TTC549 (cell line): ENCODE results near the gene SLC16A13.
"Not testable (repeated sequence)": the region's sequence is repeated elsewhere in the genome, so short reads cannot be mapped to it uniquely, and the experiment has no call there.

Source experiments
- FAIRE-seq: peaks from 2 replicates; lab custom pipeline; 2012; peaks lifted over from hg19 to GRCh38; lab: Jason Lieb, UNC

Gene SLC16A13

GRCh38 chr17:7029659-7030058 lies 6.2 kb upstream of the SLC16A13 start:
- no peak for FAIRE-seq

- FAIRE-seq: no peak
Measured at GRCh38 chr17:7034955-7035590, 742 bp upstream of the SLC16A13 start.

GRCh38 chr17:7038025-7038862 lies 2.4 kb downstream of the SLC16A13 start:
- no peak for FAIRE-seq

- no peak for FAIRE-seq
Measured at GRCh38 chr17:7039832-7040231, 4.0 kb downstream of the SLC16A13 start.

GRCh38 chr17:7041607-7042500 lies 6.0 kb downstream of the SLC16A13 start:
- no peak for FAIRE-seq

- FAIRE-seq: no peak
Measured at GRCh38 chr17:7042501-7043181, 6.8 kb downstream of the SLC16A13 start.

- FAIRE-seq: no peak
Measured at GRCh38 chr17:7043182-7043496, 7.3 kb downstream of the SLC16A13 start.

GRCh38 chr17:7043497-7044198 lies 7.8 kb downstream of the SLC16A13 start, which contains the start of gene SLC16A11:
Gene SLC16A11, minus strand, starts transcription at chr17:7044092. Its CDS starts 579 bp downstream, at chr17:7043513.
- no peak for FAIRE-seq

- peak; percentile 86 for FAIRE-seq
Measured at GRCh38 chr17:7045492-7046126, 9.8 kb downstream of the SLC16A13 start.

- no peak for FAIRE-seq
Measured at GRCh38 chr17:7046127-7046724, 10.4 kb downstream of the SLC16A13 start.

- FAIRE-seq: not testable (repeated sequence)
Measured at GRCh38 chr17:7046725-7047397, 11.0 kb downstream of the SLC16A13 start.

- no peak for FAIRE-seq
Measured at GRCh38 chr17:7047566-7047965, 11.8 kb downstream of the SLC16A13 start.

- FAIRE-seq: no peak
Measured at GRCh38 chr17:7048968-7049367, 13.2 kb downstream of the SLC16A13 start.

- not testable (repeated sequence) for FAIRE-seq
Measured at GRCh38 chr17:7050583-7050982, 14.8 kb downstream of the SLC16A13 start.

GRCh38 chr17:7056386-7056785 lies 20.6 kb downstream of the SLC16A13 start:
- FAIRE-seq: no peak

GRCh38 chr17:7058831-7059447 lies 23.1 kb downstream of the SLC16A13 start:
- FAIRE-seq: no peak

GRCh38 chr17:7060165-7060891 lies 24.5 kb downstream of the SLC16A13 start:
- no peak for FAIRE-seq

- FAIRE-seq: no peak
Measured at GRCh38 chr17:7063518-7064094, 27.8 kb downstream of the SLC16A13 start.
